ENCODE measurements around the gene CCDC80. TPM values are rescaled to one million over a fixed set of nuclear protein-coding genes. Genes with fewer than 3 reads are reported as not detected.

The CCDC80 gene
- total RNA-seq, 4 donors from 2014 or later: 29.7 to 207 (median 120) TPM

- TF ChIP-seq CTCF (IDR thresholded peaks at IDR 0.05): no peak
- DNase-seq: no peak
- intact Hi-C loops (cut with DNase I; ENCODE audit: low total_unique reads): no loop called here
- Histone ChIP-seq H3K27me3 (no peaks in the 10 kb centered on the region), H3K4me1 (no peaks in the 10 kb centered on the region), H3K36me3 (no peaks in the 10 kb centered on the region), H3K9me3 (no peaks in the 10 kb centered on the region), H3K27ac (no peak overlapping the region), H3K4me3 (no peak overlapping the region)
Observed at GRCh38 chr3:112687616-112688015, 46.7 kb upstream of the CCDC80 start.

GRCh38 chr3:112687211-112687610, 46.3 kb upstream of the CCDC80 start:
- H3K9me3 ChIP-seq: no peaks in the 10 kb centered on the region
- DNase-seq: no peak
- no peak overlapping the region for H3K27ac ChIP-seq
- H3K36me3 ChIP-seq: no peaks in the 10 kb centered on the region
- no peak overlapping the region for H3K4me3 ChIP-seq
- TF ChIP-seq POLR2A (IDR thresholded peaks at IDR 0.05) (no peak), CTCF (IDR thresholded peaks at IDR 0.05) (no peak)
- no peaks in the 10 kb centered on the region for H3K4me1 ChIP-seq
- H3K27me3 ChIP-seq: no peaks in the 10 kb centered on the region
- intact Hi-C loops (cut with DNase I; ENCODE audit: low total_unique reads): no loop called here

GRCh38 chr3:112685956-112686799, 45.2 kb upstream of the CCDC80 start:
- Histone ChIP-seq H3K27me3 (no peaks in the 10 kb centered on the region), H3K27ac (no peak overlapping the region), H3K4me3 (no peak overlapping the region), H3K9me3 (no peaks in the 10 kb centered on the region), H3K4me1 (no peaks in the 10 kb centered on the region), H3K36me3 (no peaks in the 10 kb centered on the region)
- intact Hi-C loops (cut with DNase I; ENCODE audit: low total_unique reads): no loop called here
- DNase-seq: no peak
- TF ChIP-seq CTCF (IDR thresholded peaks at IDR 0.05) (no peak), POLR2A (IDR thresholded peaks at IDR 0.05) (no peak)

GRCh38 chr3:112685420-112685819, 44.5 kb upstream of the CCDC80 start:
- Histone ChIP-seq H3K4me3 (no peak overlapping the region), H3K36me3 (no peaks in the 10 kb centered on the region), H3K27me3 (no peaks in the 10 kb centered on the region), H3K4me1 (no peaks in the 10 kb centered on the region), H3K27ac (no peak overlapping the region), H3K9me3 (no peaks in the 10 kb centered on the region)
- no peak for TF ChIP-seq CTCF (IDR thresholded peaks at IDR 0.05)
- no peak for TF ChIP-seq POLR2A (IDR thresholded peaks at IDR 0.05)
- no peak for DNase-seq
- intact Hi-C loops (cut with DNase I; ENCODE audit: low total_unique reads): no loop called here

DNA sequence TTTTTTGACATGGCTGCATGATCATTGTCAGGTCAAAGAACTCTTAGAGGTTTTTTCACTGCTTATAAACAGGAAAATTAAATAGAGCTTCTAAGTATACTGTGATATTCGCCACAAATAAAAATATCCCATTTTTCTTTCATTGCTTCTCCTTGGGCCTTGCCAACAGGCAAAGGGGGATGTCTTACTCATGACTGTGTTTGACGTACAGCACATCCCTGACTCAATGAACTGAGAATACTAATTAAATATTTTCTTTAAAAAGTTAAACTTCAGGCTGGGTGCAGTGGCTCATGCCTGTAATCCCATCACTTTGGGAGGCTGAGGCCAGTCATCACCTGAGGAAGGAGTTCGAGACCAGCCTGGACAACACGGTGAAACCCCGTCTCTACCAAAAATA, 41.4 kb upstream of the CCDC80 start:
- TF ChIP-seq POLR2A (IDR thresholded peaks at IDR 0.05) (no peak), CTCF (IDR thresholded peaks at IDR 0.05) (no peak)
- Histone ChIP-seq H3K27me3 (no peaks in the 10 kb centered on the region), H3K27ac (no peak overlapping the region), H3K36me3 (no peaks in the 10 kb centered on the region), H3K4me3 (no peak overlapping the region), H3K4me1 (no peaks in the 10 kb centered on the region), H3K9me3 (no peaks in the 10 kb centered on the region)
- DNase-seq: no peak
- intact Hi-C loops (cut with DNase I; ENCODE audit: low total_unique reads): no loop called here
